Testis (tissue), 2 donors: ENCODE data around the gene BHLHA9.

Source experiments
- POLR2A ChIP-seq: fragments of 450-650 bp; IDR thresholded peaks from one replicate; pipeline ENCODE4 v1.6.1; 2017; ENCODE audit warnings: antibody characterized with exemption, mild to moderate bottlenecking, moderate library complexity
- TF ChIP-seq, protein P1 (sequence below), 3 experiments: fragments of 450-650 bp in 2 of 3; fragments of 200-600 bp in 1 of 3; sonication (generic) in 1 of 3; IDR thresholded peaks; one replicate each; pipeline ENCODE4 v1.5.1; 2016 to 2019; ENCODE audit warnings: antibody characterized with exemption in 3 of 3, mild to moderate bottlenecking in 2 of 3, moderate library complexity in 1 of 3

DNA sequence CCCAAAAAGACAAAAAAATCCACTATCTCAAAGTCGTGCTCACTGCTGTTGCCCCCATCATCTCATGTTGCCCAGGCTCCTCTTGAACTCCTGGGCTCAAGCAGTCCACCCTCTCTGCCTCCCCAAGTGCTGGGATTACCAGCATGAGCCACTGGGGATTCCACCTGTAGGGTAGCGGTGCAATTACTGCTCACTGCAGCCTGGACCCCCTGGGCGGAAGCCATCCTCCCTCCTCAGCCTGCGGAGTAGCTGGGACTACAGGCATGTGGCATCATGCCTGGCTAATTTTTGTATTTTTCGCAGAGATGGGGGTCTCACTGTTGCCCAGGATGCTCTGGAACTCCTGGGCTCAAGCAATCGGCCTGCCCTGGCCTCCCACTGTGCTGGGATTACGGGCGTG is 37.9 kb upstream of the BHLHA9 start:
- TF ChIP-seq, protein P1, sequence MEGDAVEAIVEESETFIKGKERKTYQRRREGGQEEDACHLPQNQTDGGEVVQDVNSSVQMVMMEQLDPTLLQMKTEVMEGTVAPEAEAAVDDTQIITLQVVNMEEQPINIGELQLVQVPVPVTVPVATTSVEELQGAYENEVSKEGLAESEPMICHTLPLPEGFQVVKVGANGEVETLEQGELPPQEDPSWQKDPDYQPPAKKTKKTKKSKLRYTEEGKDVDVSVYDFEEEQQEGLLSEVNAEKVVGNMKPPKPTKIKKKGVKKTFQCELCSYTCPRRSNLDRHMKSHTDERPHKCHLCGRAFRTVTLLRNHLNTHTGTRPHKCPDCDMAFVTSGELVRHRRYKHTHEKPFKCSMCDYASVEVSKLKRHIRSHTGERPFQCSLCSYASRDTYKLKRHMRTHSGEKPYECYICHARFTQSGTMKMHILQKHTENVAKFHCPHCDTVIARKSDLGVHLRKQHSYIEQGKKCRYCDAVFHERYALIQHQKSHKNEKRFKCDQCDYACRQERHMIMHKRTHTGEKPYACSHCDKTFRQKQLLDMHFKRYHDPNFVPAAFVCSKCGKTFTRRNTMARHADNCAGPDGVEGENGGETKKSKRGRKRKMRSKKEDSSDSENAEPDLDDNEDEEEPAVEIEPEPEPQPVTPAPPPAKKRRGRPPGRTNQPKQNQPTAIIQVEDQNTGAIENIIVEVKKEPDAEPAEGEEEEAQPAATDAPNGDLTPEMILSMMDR (IDR thresholded peaks at IDR 0.05), result no peak
- no peak for TF ChIP-seq POLR2A
